Colonic mucosa (tissue), 4 donors: ENCODE results near the gene CLSTN1. TPM values are rescaled to one million over a fixed set of nuclear protein-coding genes. Genes with fewer than 3 reads are reported as not detected.
A peak's percentile ranks its signal among the peaks of the same experiment; 100 is the strongest.

Experiments used
- DNase-seq: peaks from one replicate; pipeline ENCODE4 v3.0.0-alpha.2; 2020
- H3K27ac ChIP-seq: fragments of 200-600 bp; one replicate; pipeline ENCODE4 v1.8.0; 2021
- H3K27me3 ChIP-seq: fragments of 200-600 bp; one replicate; pipeline ENCODE4 v1.8.0; 2021
- H3K36me3 ChIP-seq: fragments of 200-600 bp; one replicate; pipeline ENCODE4 v1.8.0; 2021
- H3K4me1 ChIP-seq: fragments of 200-600 bp; one replicate; pipeline ENCODE4 v1.8.0; 2021; ENCODE audit warnings: mild to moderate bottlenecking
- H3K4me3 ChIP-seq: fragments of 200-600 bp; one replicate; pipeline ENCODE4 v1.8.0; 2021
- H3K9ac ChIP-seq, 2 donors: one replicate each; pipeline ENCODE4 v1.7.0; 2013; ENCODE audit warnings: control low read depth in 2 of 2, low read depth in 2 of 2, low read length in 2 of 2
- H3K9me3 ChIP-seq: fragments of 200-600 bp; one replicate; pipeline ENCODE4 v1.8.0; 2021
- intact Hi-C: fragments of 100-400 bp; cut with DNase I; formaldehyde crosslinking; loops from one replicate; pipeline ENCODE4 v1.14.1; 2022
- total RNA-seq, 2 donors: library from RNA; stranded (reverse); fragmentation: NEBNext Ultra II Directional in 1 of 2; extraction: Animal tissue kit (Norgen Biotek cat#: 25700) in 1 of 2; gene quantifications; one replicate each; pipeline ENCODE4 v1.2.1, GENCODE V29; 2021
- TF ChIP-seq, protein P1 (sequence below): fragments of 200-600 bp; IDR thresholded peaks from one replicate; pipeline ENCODE4 v1.8.0; 2022; ENCODE audit warnings: antibody characterized with exemption, mild to moderate bottlenecking
- donor health status: healthy.
- donor health status: DM: no; HTN: no; CAD: no.
- donor health status: DM: no; HTN: no; CAD: no.

CLSTN1 gene
- total RNA-seq, 2 donors from 2014 or later: 215 to 226 TPM

DNA sequence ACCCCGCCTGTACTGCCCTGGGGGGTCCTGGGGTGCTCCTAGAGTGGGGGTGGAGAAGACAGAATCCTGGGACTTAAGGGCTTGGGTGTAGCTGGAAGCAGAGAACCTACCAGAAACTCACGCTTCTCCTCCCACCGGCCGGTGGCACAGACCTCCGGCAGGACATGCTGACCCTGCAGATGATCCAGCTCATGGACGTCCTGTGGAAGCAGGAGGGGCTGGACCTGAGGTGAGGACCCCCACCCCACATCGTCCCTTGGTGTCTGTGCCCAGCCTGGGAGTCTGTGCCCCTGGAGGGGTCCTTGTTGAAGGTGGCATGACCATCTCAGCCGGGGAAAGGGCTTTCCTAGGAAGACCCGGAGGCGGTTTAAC lies 101.4 kb downstream of the CLSTN1 start:
- intact Hi-C loops: loop anchor here (5.0 kb wide), 2 partner anchors 95 to 145 kb away; no protein-coding TSS in a partner anchor
- Histone ChIP-seq H3K9ac (no peak overlapping the region), H3K4me3 (no peak overlapping the region), H3K36me3 (no peaks in the 10 kb centered on the region), H3K9me3 (no peaks in the 10 kb centered on the region), H3K27ac (no peak overlapping the region), H3K4me1 (no peaks in the 10 kb centered on the region), H3K27me3 (no peaks in the 10 kb centered on the region)
- TF ChIP-seq, protein P1, sequence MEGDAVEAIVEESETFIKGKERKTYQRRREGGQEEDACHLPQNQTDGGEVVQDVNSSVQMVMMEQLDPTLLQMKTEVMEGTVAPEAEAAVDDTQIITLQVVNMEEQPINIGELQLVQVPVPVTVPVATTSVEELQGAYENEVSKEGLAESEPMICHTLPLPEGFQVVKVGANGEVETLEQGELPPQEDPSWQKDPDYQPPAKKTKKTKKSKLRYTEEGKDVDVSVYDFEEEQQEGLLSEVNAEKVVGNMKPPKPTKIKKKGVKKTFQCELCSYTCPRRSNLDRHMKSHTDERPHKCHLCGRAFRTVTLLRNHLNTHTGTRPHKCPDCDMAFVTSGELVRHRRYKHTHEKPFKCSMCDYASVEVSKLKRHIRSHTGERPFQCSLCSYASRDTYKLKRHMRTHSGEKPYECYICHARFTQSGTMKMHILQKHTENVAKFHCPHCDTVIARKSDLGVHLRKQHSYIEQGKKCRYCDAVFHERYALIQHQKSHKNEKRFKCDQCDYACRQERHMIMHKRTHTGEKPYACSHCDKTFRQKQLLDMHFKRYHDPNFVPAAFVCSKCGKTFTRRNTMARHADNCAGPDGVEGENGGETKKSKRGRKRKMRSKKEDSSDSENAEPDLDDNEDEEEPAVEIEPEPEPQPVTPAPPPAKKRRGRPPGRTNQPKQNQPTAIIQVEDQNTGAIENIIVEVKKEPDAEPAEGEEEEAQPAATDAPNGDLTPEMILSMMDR: no peak
- DNase-seq: no peak

DNA sequence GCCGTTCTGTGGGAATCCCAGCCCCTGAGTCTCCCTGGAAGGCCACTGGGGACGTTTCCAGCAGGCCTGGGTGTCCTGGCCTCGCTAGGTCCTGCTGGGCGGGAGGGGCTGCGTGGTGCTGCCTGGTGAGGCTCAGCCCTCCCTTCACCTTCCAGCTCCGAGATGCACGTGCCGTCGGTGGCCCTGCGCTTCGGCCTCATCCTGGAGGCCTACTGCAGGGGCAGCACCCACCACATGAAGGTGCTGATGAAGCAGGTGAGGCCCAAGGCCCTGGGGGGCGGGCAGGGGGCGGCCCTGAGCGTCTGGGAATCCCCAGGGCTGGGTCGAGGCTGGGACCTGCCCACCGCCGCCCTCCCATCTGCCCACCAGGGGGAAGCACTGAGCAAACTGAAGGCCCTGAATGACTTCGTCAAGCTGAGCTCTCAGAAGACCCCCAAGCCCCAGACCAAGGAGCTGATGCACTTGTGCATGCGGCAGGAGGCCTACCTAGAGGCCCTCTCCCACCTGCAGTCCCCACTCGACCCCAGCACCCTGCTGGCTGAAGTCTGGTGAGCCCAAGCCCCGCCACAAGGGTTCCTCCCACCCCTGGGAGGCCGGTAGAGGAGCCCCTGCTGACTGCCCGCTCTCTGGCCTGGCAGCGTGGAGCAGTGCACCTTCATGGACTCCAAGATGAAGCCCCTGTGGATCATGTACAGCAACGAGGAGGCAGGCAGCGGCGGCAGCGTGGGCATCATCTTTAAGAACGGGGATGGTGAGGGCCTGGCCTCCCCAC lies 102.0 kb downstream of the CLSTN1 start:
- Histone ChIP-seq H3K4me1 (no peaks in the 10 kb centered on the region), H3K27ac (no peak overlapping the region), H3K9me3 (no peaks in the 10 kb centered on the region), H3K27me3 (no peaks in the 10 kb centered on the region), H3K4me3 (no peak overlapping the region), H3K9ac (peak overlapping the region in 1 of 2 donors; percentile 12), H3K36me3 (no peaks in the 10 kb centered on the region)
- DNase-seq: peak; percentile 48
- TF ChIP-seq, protein P1: peak; percentile 50
- intact Hi-C loops: loop anchor here (5.0 kb wide), 2 partner anchors 94 to 146 kb away; no protein-coding TSS in a partner anchor

DNA sequence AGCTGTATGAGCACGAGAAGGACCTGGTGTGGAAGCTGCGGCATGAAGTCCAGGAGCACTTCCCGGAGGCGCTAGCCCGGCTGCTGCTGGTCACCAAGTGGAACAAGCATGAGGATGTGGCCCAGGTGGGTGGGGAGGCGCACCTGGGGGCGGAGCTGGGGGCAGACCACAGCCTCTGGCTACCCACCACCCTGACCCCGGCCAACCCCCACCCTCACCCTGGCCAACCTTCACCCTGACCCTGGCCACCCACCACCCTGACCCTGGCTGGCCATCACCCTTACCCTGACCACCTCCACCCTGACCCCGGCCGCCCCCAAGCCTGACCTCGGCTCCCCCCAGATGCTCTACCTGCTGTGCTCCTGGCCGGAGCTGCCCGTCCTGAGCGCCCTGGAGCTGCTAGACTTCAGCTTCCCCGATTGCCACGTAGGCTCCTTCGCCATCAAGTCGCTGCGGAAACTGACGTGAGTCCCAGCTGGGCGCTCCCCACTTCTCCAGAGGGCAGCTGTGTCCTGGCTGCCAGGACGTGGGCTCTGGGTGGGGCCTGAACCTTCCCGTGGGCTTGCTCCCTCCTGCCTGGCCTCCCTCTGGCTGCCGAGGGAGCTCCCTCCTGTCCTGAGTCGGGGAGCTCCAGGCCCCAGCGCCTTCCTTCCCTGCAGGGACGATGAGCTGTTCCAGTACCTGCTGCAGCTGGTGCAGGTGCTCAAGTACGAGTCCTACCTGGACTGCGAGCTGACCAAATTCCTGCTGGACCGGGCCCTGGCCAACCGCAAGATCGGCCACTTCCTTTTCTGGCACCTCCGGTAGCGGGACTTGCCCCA lies 102.8 kb downstream of the CLSTN1 start:
- H3K9ac ChIP-seq: no peak overlapping the region
- TF ChIP-seq, protein P1: no peak
- no peaks in the 10 kb centered on the region for H3K4me1 ChIP-seq
- no peaks in the 10 kb centered on the region for H3K36me3 ChIP-seq
- no peak overlapping the region for H3K27ac ChIP-seq
- intact Hi-C loops: loop anchor here (5.0 kb wide), 2 partner anchors 94 to 146 kb away; no protein-coding TSS in a partner anchor
- H3K27me3 ChIP-seq: no peaks in the 10 kb centered on the region
- no peak overlapping the region for H3K4me3 ChIP-seq
- DNase-seq: no peak
- H3K9me3 ChIP-seq: no peaks in the 10 kb centered on the region

DNA sequence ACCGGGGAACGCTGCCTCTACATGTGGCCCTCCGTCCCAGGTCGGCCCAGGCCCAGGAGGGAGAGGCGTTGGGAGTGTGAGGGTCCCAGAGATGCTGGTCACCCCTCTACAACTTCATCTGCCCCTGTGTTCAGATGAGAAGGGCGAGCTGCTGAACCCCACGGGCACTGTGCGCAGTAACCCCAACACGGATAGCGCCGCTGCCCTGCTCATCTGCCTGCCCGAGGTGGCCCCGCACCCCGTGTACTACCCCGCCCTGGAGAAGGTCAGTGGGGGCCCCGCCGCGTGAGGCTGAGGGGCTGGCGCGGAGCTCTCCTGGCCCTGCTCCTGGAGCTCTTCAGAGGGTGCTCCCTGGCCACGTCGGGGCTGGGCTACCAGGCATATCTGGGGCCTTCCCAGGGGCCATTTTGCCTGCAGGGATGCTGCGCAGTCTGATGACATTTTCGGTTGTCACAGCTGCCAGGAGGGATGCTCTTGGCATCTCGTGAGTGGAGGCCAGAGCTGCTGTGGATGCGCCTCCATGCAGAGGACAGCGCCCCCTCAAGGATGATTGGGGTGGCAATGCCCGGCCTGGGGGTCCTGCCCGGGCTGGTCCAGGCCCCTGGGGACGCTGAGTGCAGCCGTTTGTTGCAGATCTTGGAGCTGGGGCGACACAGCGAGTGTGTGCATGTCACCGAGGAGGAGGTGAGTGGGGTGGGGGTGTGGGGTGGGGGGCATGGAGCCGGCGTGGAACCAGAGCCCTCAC lies 103.6 kb downstream of the CLSTN1 start:
- H3K4me3 ChIP-seq: no peak overlapping the region
- H3K9ac ChIP-seq: no peak overlapping the region
- H3K27me3 ChIP-seq: no peaks in the 10 kb centered on the region
- no peak for DNase-seq
- H3K36me3 ChIP-seq: no peaks in the 10 kb centered on the region
- no peaks in the 10 kb centered on the region for H3K9me3 ChIP-seq
- H3K4me1 ChIP-seq: no peaks in the 10 kb centered on the region
- TF ChIP-seq, protein P1: no peak
- intact Hi-C loops: loop anchor here (5.0 kb wide), 2 partner anchors 93 to 147 kb away; no protein-coding TSS in a partner anchor
- no peak overlapping the region for H3K27ac ChIP-seq
